Uterus (tissue), 4 donors: ENCODE results near the gene ZNF280A. TPM values are rescaled to one million over a fixed set of nuclear protein-coding genes. Genes with fewer than 3 reads are reported as not detected.

Experiments used
- DNase-seq, 2 donors: peaks; one replicate each; pipeline ENCODE4 v3.0.0-alpha.2; 2019 to 2020
- H3K27ac ChIP-seq, 2 donors: fragments of 200-600 bp; sonication (generic); 1 replicate in 1 of 2; 2 replicates in 1 of 2; pipeline ENCODE4 v1.5.1; 2016 to 2018
- H3K27me3 ChIP-seq, 2 donors: fragments of 200-600 bp; sonication (generic); one replicate each; pipeline ENCODE4 v1.5.1; 2018 to 2019; ENCODE audit warnings: control low read depth in 1 of 2
- H3K36me3 ChIP-seq, 2 donors: fragments of 200-600 bp; sonication (generic); one replicate each; pipeline ENCODE4 v1.5.1; 2019; ENCODE audit warnings: control low read depth in 1 of 2
- H3K4me1 ChIP-seq, 2 donors: fragments of 200-600 bp; sonication (generic); one replicate each; pipeline ENCODE4 v1.5.1; 2018 to 2019; ENCODE audit warnings: control low read depth in 1 of 2
- H3K4me3 ChIP-seq, 2 donors: fragments of 200-600 bp; sonication (generic); 1 replicate in 1 of 2; 2 replicates in 1 of 2; pipeline ENCODE4 v1.5.1; 2018 to 2019; ENCODE audit warnings: mild to moderate bottlenecking in 1 of 2
- H3K9me3 ChIP-seq, 2 donors: fragments of 200-600 bp; sonication (generic); one replicate each; pipeline ENCODE4 v1.5.1; 2019; ENCODE audit warnings: control low read depth in 1 of 2
- CTCF ChIP-seq, 4 experiments: fragments of 200-600 bp in 2 of 4; fragments of 450-650 bp in 2 of 4; sonication (generic) in 2 of 4; IDR thresholded peaks; one replicate each; pipeline ENCODE4 v1.5.1; 2016 to 2019; ENCODE audit warnings: antibody characterized with exemption in 4 of 4, mild to moderate bottlenecking in 2 of 4, moderate library complexity in 1 of 4
- POLR2A ChIP-seq, 2 donors: fragments of 450-650 bp; IDR thresholded peaks; one replicate each; pipeline ENCODE4 v1.6.1; 2016; ENCODE audit warnings: antibody characterized with exemption in 2 of 2, mild to moderate bottlenecking in 1 of 2, moderate library complexity in 1 of 2
- intact Hi-C: fragments of 100-400 bp; cut with DNase I; formaldehyde crosslinking; loops from one replicate; pipeline ENCODE4 v1.15.1; 2023; ENCODE audit warnings: low total_unique reads
- total RNA-seq, 4 donors: library from RNA; depleted of rRNA in 3 of 4; stranded (reverse); fragments of >200 nt in 3 of 4; gene quantifications; one replicate each; pipeline versions ENCODE4 v1.1.0 to v1.2.4, GENCODE V29; 2014 to 2023
- donor health status: DM: yes; HTN: yes; CAD: no.

Gene ZNF280A
- total RNA-seq, 4 donors from 2014 or later, result not detected

GRCh38 chr22:22484023-22484422, 36.0 kb downstream of the ZNF280A start:
- H3K27ac ChIP-seq, result no peak overlapping the region
- H3K4me1 ChIP-seq, result no peaks in the 10 kb centered on the region
- no peak for TF ChIP-seq POLR2A (IDR thresholded peaks at IDR 0.05)
- TF ChIP-seq CTCF (IDR thresholded peaks at IDR 0.05), result no peak
- DNase-seq, result no peak
- no peaks in the 10 kb centered on the region for H3K36me3 ChIP-seq
- intact Hi-C loops, result no loop called here
- H3K4me3 ChIP-seq, result no peak overlapping the region
- H3K27me3 ChIP-seq, result no peaks in the 10 kb centered on the region
- no peaks in the 10 kb centered on the region for H3K9me3 ChIP-seq

GRCh38 chr22:22480940-22481339, 39.1 kb downstream of the ZNF280A start:
- intact Hi-C loops, result no loop called here

GRCh38 chr22:22479999-22480532, 40.0 kb downstream of the ZNF280A start:
- H3K4me1 ChIP-seq, result no peaks in the 10 kb centered on the region
- H3K27me3 ChIP-seq, result no peaks in the 10 kb centered on the region
- no peak for DNase-seq
- H3K27ac ChIP-seq, result no peak overlapping the region
- H3K4me3 ChIP-seq, result no peak overlapping the region
- no peaks in the 10 kb centered on the region for H3K9me3 ChIP-seq
- intact Hi-C loops, result no loop called here
- H3K36me3 ChIP-seq, result no peaks in the 10 kb centered on the region
- TF ChIP-seq POLR2A (IDR thresholded peaks at IDR 0.05) (no peak), CTCF (IDR thresholded peaks at IDR 0.05) (no peak)

More at GRCh38 chr22:22480940-22481339, 39.1 kb downstream of the ZNF280A start:
- H3K27ac ChIP-seq, result no peak overlapping the region
- H3K36me3 ChIP-seq, result no peaks in the 10 kb centered on the region
- no peaks in the 10 kb centered on the region for H3K27me3 ChIP-seq
- no peak overlapping the region for H3K4me3 ChIP-seq
- no peak for DNase-seq
- TF ChIP-seq CTCF (IDR thresholded peaks at IDR 0.05) (no peak), POLR2A (IDR thresholded peaks at IDR 0.05) (no peak)
- no peaks in the 10 kb centered on the region for H3K4me1 ChIP-seq
- H3K9me3 ChIP-seq, result no peaks in the 10 kb centered on the region

GRCh38 chr22:22479116-22479515, 41.0 kb downstream of the ZNF280A start:
- no peak overlapping the region for H3K27ac ChIP-seq
- H3K27me3 ChIP-seq, result no peaks in the 10 kb centered on the region
- H3K9me3 ChIP-seq, result no peaks in the 10 kb centered on the region
- no peaks in the 10 kb centered on the region for H3K4me1 ChIP-seq
- intact Hi-C loops, result no loop called here
- no peaks in the 10 kb centered on the region for H3K36me3 ChIP-seq
- no peak for DNase-seq
- TF ChIP-seq POLR2A (IDR thresholded peaks at IDR 0.05) (no peak), CTCF (IDR thresholded peaks at IDR 0.05) (no peak)
- no peak overlapping the region for H3K4me3 ChIP-seq

- DNase-seq, result no peak
- intact Hi-C loops, result no loop called here
- Histone ChIP-seq H3K9me3 (no peaks in the 10 kb centered on the region), H3K4me1 (no peaks in the 10 kb centered on the region), H3K27me3 (no peaks in the 10 kb centered on the region), H3K4me3 (no peak overlapping the region), H3K36me3 (no peaks in the 10 kb centered on the region), H3K27ac (no peak overlapping the region)
- TF ChIP-seq CTCF (IDR thresholded peaks at IDR 0.05) (no peak), POLR2A (IDR thresholded peaks at IDR 0.05) (no peak)
These were observed 41.6 kb downstream of the ZNF280A start for GRCh38 chr22:22478470-22478869.
